ENCODE results near the gene MOB3B.
"Not testable (repeated sequence)": the region's sequence is repeated elsewhere in the genome, so short reads cannot be mapped to it uniquely, and the experiment has no call there.

MOB3B gene

DNA sequence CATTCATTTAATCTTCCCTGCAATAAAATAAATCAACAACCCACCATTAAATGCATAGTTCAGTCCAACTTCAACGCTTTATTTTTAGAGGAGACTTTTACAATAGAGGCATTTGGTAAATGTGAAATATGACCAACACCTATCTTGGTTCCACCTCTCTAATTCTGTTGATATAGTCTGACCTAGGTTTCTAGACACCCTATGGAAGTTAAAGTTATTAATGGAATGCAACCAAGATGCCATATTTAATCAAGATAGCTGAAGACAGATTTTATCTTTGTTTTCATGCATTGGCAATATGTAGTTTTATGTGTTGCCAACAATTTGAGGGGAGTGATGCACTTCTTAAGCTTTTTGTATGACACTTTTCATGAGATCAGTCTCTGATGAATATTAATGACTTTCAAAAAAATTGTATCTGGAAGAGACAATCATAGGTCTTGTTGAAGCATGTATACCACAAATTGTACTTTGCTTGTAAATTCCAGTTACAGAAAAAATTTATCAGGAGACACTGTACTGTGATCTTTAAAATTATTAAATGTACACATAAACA, 107.3 kb downstream of the MOB3B start:
- DNase-seq (ENCODE audit: low read depth) = no peak
- no peak overlapping the region for H3K4me3 ChIP-seq (ENCODE audit: low read depth, low read length)
- TF ChIP-seq, protein P1, sequence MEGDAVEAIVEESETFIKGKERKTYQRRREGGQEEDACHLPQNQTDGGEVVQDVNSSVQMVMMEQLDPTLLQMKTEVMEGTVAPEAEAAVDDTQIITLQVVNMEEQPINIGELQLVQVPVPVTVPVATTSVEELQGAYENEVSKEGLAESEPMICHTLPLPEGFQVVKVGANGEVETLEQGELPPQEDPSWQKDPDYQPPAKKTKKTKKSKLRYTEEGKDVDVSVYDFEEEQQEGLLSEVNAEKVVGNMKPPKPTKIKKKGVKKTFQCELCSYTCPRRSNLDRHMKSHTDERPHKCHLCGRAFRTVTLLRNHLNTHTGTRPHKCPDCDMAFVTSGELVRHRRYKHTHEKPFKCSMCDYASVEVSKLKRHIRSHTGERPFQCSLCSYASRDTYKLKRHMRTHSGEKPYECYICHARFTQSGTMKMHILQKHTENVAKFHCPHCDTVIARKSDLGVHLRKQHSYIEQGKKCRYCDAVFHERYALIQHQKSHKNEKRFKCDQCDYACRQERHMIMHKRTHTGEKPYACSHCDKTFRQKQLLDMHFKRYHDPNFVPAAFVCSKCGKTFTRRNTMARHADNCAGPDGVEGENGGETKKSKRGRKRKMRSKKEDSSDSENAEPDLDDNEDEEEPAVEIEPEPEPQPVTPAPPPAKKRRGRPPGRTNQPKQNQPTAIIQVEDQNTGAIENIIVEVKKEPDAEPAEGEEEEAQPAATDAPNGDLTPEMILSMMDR (IDR thresholded peaks at IDR 0.05; ENCODE audit: insufficient read depth, low read depth, low read length, missing control alignments) = no peak

DNA sequence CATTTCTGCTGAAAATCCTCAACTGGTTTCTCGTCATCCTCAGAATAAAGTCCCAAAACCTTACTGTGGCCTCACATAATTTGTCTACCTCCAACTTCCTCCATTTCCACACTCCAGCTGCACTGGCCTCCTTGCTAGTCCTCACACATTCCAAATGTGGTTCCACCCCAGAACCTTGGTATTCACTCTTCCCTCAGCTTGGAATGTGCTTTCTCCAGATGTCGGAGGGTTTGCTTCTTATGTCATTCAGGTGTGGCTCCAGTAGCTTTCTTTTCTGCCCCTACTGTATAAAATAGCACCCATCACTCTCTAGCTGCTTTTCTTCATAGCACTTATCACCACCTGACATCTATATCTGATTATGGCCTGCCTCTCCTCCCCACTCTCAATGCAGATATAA, 108.0 kb downstream of the MOB3B start:
- H3K4me3 ChIP-seq (ENCODE audit: low read depth, low read length) = no peak overlapping the region
- no peak for DNase-seq (ENCODE audit: low read depth)
- TF ChIP-seq, protein P1 (IDR thresholded peaks at IDR 0.05; ENCODE audit: insufficient read depth, low read depth, low read length, missing control alignments) = no peak

DNA sequence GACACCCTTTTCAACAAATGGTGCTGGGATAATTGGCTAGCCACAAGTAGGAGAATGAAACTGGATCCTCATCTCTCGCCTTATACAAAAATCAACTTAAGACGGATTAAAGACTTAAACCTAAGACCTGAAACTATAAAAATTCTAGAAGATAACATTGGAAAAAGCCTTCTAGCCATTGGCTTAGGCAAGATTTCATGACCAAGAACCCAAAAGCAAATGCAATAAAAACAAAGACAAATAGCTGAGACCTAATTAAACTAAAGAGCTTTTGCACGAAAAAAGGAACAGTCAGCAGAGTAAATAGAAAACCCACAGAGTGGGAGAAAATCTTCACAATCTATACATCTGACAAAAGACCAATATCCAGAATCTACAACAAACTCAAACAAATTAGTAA, 110.1 kb downstream of the MOB3B start:
- not testable (repeated sequence) for DNase-seq (ENCODE audit: low read depth); H3K4me3 ChIP-seq (ENCODE audit: low read depth, low read length)

DNA sequence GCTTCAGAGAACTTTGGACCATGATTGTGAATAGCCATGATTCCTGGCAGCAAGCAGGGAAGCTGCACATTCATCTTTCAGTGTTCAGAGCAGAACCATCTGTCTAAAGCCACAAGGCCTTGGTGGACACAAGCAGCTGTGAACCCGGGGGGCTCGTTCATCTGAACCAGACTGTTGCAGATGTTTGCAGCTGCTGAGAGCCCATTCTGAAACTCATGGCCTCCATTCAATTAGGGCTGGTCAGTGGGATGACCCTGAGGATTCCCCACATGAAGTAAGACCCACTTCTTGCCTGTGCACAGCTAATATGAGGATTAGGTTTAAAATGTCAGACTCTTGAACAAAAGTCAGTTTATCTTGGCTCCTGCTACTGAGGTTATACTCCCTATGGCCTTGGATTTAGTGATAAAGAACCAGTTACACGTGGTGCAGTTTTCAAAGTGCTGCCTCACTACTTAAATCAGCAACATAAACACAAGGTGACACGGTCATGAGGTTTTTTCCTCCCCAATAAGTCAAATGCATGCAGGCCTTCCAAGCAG, 115.3 kb downstream of the MOB3B start:
- no peak for DNase-seq (ENCODE audit: low read depth)
- TF ChIP-seq, protein P1 (IDR thresholded peaks at IDR 0.05; ENCODE audit: insufficient read depth, low read depth, low read length, missing control alignments) = no peak
- no peak overlapping the region for H3K4me3 ChIP-seq (ENCODE audit: low read depth, low read length)

DNA sequence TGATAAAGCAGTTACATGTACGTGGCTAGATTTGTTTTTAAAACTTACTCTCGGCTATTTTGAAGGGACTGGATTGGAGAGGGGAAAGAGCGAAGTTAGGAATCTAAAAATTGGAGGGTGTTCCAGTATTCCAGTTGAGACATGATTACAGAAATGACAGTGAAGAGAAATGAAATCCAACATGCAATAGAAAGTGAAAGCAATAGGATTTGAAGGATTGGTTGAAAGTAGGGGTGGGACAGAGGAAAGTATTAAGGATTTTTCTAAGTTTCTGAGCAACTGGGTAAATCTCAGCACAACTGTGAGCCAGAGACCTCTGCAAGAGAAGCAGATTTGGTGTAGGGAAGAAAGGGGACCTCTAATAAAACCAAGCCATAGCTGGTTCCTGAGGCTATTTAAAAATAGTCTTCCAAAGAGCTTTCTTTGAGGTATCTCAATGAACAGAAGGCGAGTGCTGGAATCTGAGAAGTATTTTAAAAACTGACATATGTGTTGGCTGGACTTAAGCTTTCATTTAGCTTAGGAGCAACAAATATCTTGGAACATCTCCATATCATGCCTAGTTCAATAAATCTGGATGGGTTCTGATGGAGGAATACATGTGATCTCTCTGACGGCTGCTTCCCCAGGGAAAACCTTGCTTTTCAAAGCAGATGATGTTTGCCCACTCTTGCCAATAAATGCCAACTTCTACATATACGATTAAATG, 115.9 kb downstream of the MOB3B start:
- H3K4me3 ChIP-seq (ENCODE audit: low read depth, low read length) = no peak overlapping the region
- TF ChIP-seq, protein P1 (IDR thresholded peaks at IDR 0.05; ENCODE audit: insufficient read depth, low read depth, low read length, missing control alignments) = no peak
- no peak for DNase-seq (ENCODE audit: low read depth)

DNA sequence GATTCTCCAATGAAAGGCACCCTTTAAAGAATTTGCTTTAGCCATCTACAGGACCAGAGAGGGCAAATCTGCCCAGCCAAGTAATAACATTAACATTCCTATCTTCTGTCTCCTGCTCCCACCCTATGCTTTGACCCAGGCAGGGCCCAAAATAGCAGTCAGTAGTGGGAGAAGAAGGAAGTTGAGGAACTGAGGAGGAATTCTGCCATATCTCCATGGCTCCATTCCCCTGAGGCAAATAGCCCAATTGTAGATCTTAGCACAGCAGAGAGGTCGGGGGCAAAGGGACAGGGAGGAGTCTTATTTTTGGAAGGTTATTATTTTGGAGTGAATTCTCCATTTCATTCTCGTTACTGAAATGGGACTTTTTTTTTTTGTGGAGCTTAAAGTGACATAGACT, 116.7 kb downstream of the MOB3B start:
- TF ChIP-seq, protein P1 (IDR thresholded peaks at IDR 0.05; ENCODE audit: insufficient read depth, low read depth, low read length, missing control alignments) = no peak
- no peak overlapping the region for H3K4me3 ChIP-seq (ENCODE audit: low read depth, low read length)

DNA sequence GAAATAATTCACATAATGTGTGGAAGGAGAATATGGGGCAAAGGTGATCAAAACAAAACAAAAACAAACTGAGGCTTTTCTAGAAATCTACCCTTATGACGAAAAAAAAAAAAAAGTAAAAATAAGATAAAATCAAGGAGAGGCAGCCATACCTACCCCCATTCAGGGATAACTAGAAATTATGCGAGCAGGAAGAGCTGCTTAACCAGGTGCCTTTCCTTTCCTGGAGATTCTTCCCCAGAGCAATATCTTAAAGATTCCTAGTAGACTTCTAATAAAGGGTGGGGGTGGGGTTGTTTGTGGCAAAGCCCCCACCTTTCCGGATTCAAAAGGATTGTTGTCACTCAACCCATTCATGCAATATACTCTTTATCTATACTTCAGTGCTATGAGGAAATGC, 117.5 kb downstream of the MOB3B start:
- TF ChIP-seq, protein P1 (IDR thresholded peaks at IDR 0.05; ENCODE audit: insufficient read depth, low read depth, low read length, missing control alignments) = no peak

More for the DNA sequence above, 116.7 kb downstream of the MOB3B start:
- DNase-seq (ENCODE audit: low read depth) = no peak

More for the DNA sequence above, 117.5 kb downstream of the MOB3B start:
- no peak for DNase-seq (ENCODE audit: low read depth)
- no peak overlapping the region for H3K4me3 ChIP-seq (ENCODE audit: low read depth, low read length)
